ENCODE results near the gene AP3S1. TPM values are rescaled to one million over a fixed set of nuclear protein-coding genes. Genes with fewer than 3 reads are reported as not detected.
"Not testable (repeated sequence)": the region's sequence is repeated elsewhere in the genome, so short reads cannot be mapped to it uniquely, and the experiment has no call there.

The AP3S1 gene
- total RNA-seq, 2 experiments from 2014 or later = 57.1 to 66.2 TPM

- Mint-ChIP-seq H3K4me1 (peaks cover 16% of the 10 kb centered on the region), H3K27me3 (no peaks in the 10 kb centered on the region), H3K36me3 (peaks cover 26% of the 10 kb centered on the region), H3K27ac (peak overlapping the region; percentile 69), H3K9me3 (ENCODE audit: low read depth) (peaks cover 14% of the 10 kb centered on the region), H3K4me3 (peak overlapping the region; percentile 67)
- ATAC-seq (no peak), DNase-seq (no peak)
- CTCF ChIA-PET = no interaction called here
Measured at GRCh38 chr5:115857626-115858349, 16.1 kb downstream of the AP3S1 start.

DNA sequence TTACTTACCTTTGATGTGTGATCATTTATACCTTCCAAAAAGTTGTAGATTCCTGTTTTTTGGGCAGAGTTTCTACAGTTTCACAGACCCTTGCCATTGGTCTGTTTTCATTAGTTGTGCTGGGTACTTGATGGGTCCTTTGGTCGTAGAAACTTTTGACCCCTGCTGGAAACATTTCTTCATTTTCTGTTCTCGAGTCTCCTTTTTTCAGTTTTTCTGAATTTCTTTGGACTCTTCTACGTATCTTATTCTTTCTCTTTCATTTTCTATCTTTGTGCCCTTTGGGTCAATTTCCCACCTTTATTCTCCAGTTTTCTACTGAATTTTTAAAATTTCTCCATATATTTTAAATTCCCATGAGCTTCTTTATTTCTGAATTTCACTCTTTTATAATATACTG lies 16.7 kb downstream of the AP3S1 start:
- peaks cover 16% of the 10 kb centered on the region for H3K4me1 Mint-ChIP-seq
- CTCF ChIA-PET = interaction anchor here (1.3 kb wide), 1 partner anchor 15 kb away, joined by 4 read pairs; no protein-coding TSS in a partner anchor
- ATAC-seq (no peak), DNase-seq (no peak)
- peaks cover 9% of the 10 kb centered on the region for H3K9me3 Mint-ChIP-seq (ENCODE audit: low read depth)
- H3K27ac Mint-ChIP-seq = peak overlapping the region; percentile 69
- peak overlapping the region; percentile 67 for H3K4me3 Mint-ChIP-seq
- peaks cover 21% of the 10 kb centered on the region for H3K36me3 Mint-ChIP-seq
- no peaks in the 10 kb centered on the region for H3K27me3 Mint-ChIP-seq

- H3K4me3 Mint-ChIP-seq = no peak overlapping the region
- DNase-seq (no peak), ATAC-seq (no peak)
- H3K27ac Mint-ChIP-seq = no peak overlapping the region
- H3K27me3 Mint-ChIP-seq = no peaks in the 10 kb centered on the region
- CTCF ChIA-PET = interaction anchor here (1.3 to 1.6 kb wide), 2 partner anchors 14 to 16 kb away, joined by 4 to 5 read pairs; no protein-coding TSS in a partner anchor
- peaks cover 2% of the 10 kb centered on the region for H3K9me3 Mint-ChIP-seq (ENCODE audit: low read depth)
- H3K36me3 Mint-ChIP-seq = peaks cover 11% of the 10 kb centered on the region
- H3K4me1 Mint-ChIP-seq = peaks cover 16% of the 10 kb centered on the region
Measured at GRCh38 chr5:115859378-115859777, 17.6 kb downstream of the AP3S1 start.

GRCh38 chr5:115869256-115869795 lies 27.6 kb downstream of the AP3S1 start:
- no peaks in the 10 kb centered on the region for H3K9me3 Mint-ChIP-seq (ENCODE audit: low read depth)
- DNase-seq (no peak), ATAC-seq (no peak)
- no peak overlapping the region for H3K4me3 Mint-ChIP-seq
- peaks cover 3% of the 10 kb centered on the region for H3K4me1 Mint-ChIP-seq
- H3K27me3 Mint-ChIP-seq = no peaks in the 10 kb centered on the region
- H3K27ac Mint-ChIP-seq = no peak overlapping the region
- peaks cover 25% of the 10 kb centered on the region for H3K36me3 Mint-ChIP-seq
- CTCF ChIA-PET = no interaction called here

DNA sequence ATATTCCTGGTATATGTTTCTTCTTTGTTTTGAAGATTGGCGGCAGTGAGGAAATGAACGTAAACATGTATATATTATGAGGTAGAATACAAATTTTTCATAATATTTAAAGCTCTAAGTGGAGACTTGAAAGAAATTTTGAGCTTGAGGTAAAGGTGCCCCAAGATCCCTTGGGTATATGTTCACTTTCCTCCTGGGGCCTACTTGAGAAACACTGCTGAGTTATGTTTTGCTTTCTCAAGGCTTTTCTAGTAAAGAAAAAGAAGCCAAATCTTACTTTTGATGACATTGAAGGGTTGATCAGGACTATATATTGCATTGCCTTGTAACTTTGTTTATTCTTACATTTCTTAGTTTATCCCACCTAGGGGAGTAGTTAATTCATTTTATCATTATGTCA lies 30.7 kb downstream of the AP3S1 start:
- Mint-ChIP-seq H3K4me1 (peaks cover 3% of the 10 kb centered on the region), H3K27ac (no peak overlapping the region), H3K9me3 (ENCODE audit: low read depth) (no peaks in the 10 kb centered on the region), H3K36me3 (peaks cover 37% of the 10 kb centered on the region), H3K27me3 (no peaks in the 10 kb centered on the region), H3K4me3 (no peak overlapping the region)
- no peak for DNase-seq
- no peak for ATAC-seq
- CTCF ChIA-PET = no interaction called here

DNA sequence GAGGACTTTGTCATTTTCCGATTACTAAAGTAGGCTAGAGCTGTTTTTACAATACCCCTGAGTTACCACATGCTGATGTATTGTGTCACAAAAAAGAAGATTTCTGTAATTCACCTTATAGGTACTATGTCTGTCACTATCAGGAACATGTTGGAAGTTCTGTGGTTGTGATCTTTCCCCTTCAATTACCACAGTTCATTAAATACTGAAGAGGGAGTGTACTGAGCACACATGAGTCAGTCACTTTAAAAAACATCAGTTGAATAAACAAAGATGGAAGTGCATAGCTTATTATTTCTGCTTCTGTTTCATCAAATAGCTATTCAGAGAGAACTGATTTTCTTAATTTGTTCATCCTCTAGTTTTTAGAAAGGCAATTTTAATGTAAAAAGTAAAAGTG lies 31.7 kb downstream of the AP3S1 start:
- Mint-ChIP-seq H3K36me3 (peaks cover 46% of the 10 kb centered on the region), H3K9me3 (ENCODE audit: low read depth) (no peaks in the 10 kb centered on the region)

DNA sequence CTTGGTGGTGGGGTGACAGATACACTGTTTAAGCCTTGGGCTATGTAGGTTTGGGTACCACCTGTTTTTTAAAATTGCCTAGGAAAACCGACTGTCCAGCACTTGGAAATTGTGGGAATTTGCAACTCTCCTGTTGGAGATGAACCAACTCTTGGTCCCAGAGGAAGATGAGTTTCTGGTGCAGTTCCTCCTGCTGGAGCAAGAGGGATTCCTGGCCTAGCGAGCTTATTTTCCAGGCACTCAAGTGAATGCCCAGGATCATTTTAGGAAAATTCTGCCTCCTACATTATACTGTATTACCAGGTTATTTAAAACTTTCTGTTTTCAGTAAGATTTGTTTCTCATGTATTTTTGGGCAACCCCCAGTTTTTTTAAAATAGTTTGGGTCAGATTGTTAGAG lies 33.7 kb downstream of the AP3S1 start:
- DNase-seq = no peak
- ATAC-seq = no peak
- Mint-ChIP-seq H3K27me3 (no peaks in the 10 kb centered on the region), H3K27ac (no peak overlapping the region), H3K4me3 (no peak overlapping the region), H3K9me3 (ENCODE audit: low read depth) (no peaks in the 10 kb centered on the region), H3K36me3 (peaks cover 54% of the 10 kb centered on the region), H3K4me1 (peaks cover 3% of the 10 kb centered on the region)
- CTCF ChIA-PET = interaction anchor here (1.6 kb wide), 1 partner anchor 8 kb away, joined by 3 read pairs; no protein-coding TSS in a partner anchor

More for the DNA sequence above, 31.7 kb downstream of the AP3S1 start:
- DNase-seq = no peak
- ATAC-seq = no peak
- H3K4me1 Mint-ChIP-seq = peaks cover 3% of the 10 kb centered on the region
- CTCF ChIA-PET = no interaction called here
- no peak overlapping the region for H3K27ac Mint-ChIP-seq
- H3K4me3 Mint-ChIP-seq = no peak overlapping the region
- no peaks in the 10 kb centered on the region for H3K27me3 Mint-ChIP-seq

DNA sequence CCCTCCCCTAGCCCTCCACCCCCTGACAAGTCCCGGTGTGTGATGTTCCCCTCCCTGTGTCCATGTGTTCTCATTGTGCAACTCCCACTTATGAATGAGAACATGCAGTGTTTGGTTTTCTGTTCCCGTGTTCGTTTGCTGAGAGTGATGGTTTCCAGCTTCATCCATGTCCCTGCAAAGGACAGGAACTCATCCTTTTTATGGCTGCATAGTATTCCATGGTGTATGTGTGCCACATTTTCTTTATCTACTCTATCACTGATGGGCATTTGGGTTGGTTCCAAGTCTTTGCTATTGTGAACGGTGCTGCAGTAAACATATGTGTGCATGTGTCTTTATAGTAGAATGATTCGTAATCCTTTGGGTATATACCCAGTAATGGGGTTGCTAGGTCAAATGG lies 35.6 kb downstream of the AP3S1 start:
- ATAC-seq; DNase-seq; H3K9me3 Mint-ChIP-seq (ENCODE audit: low read depth); H3K4me1 Mint-ChIP-seq; H3K27me3 Mint-ChIP-seq; H3K4me3 Mint-ChIP-seq; H3K27ac Mint-ChIP-seq; CTCF ChIA-PET: not testable (repeated sequence)
- H3K36me3 Mint-ChIP-seq = peaks cover 55% of the 10 kb centered on the region

- H3K4me3 Mint-ChIP-seq; CTCF ChIA-PET; H3K4me1 Mint-ChIP-seq; ATAC-seq; H3K27ac Mint-ChIP-seq; H3K27me3 Mint-ChIP-seq; H3K9me3 Mint-ChIP-seq (ENCODE audit: low read depth); DNase-seq: not testable (repeated sequence)
- peaks cover 40% of the 10 kb centered on the region for H3K36me3 Mint-ChIP-seq
Measured at GRCh38 chr5:115882434-115882833, 40.7 kb downstream of the AP3S1 start.

- CTCF ChIA-PET = no interaction called here
- H3K36me3 Mint-ChIP-seq = peaks cover 28% of the 10 kb centered on the region
- no peak overlapping the region for H3K4me3 Mint-ChIP-seq
Measured at GRCh38 chr5:115884704-115885103, 43.0 kb downstream of the AP3S1 start.

GRCh38 chr5:115885208-115885607 lies 43.5 kb downstream of the AP3S1 start:
- H3K27me3 Mint-ChIP-seq; H3K27ac Mint-ChIP-seq; ATAC-seq; DNase-seq; H3K9me3 Mint-ChIP-seq (ENCODE audit: low read depth); H3K4me1 Mint-ChIP-seq; H3K4me3 Mint-ChIP-seq; CTCF ChIA-PET: not testable (repeated sequence)
- H3K36me3 Mint-ChIP-seq = peaks cover 23% of the 10 kb centered on the region

More at GRCh38 chr5:115884704-115885103, 43.0 kb downstream of the AP3S1 start:
- no peak for ATAC-seq
- Mint-ChIP-seq H3K27me3 (no peaks in the 10 kb centered on the region), H3K27ac (no peak overlapping the region), H3K9me3 (ENCODE audit: low read depth) (no peaks in the 10 kb centered on the region), H3K4me1 (no peaks in the 10 kb centered on the region)
- no peak for DNase-seq

DNA sequence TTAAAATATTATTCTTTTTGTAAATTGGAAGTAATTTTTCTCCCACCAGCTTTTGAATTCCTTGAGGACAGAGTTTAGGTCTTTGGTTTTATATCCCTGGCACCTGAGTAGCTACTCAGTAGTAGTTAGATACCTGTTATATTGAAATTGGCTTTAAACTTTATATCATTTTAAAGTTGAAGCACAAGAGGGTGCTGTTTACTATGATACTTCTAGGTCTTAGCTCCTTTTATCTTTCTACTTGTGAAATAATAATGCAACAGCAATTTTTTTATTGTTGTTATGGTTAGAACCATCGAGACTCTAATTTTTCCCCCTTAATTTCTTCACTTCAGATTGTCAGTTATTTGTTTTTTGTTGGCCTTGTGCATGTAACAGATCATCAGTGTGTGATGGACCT lies 46.3 kb downstream of the AP3S1 start:
- Mint-ChIP-seq H3K27me3 (no peaks in the 10 kb centered on the region), H3K36me3 (peaks cover 7% of the 10 kb centered on the region), H3K27ac (no peak overlapping the region), H3K9me3 (ENCODE audit: low read depth) (no peaks in the 10 kb centered on the region), H3K4me3 (no peak overlapping the region), H3K4me1 (no peaks in the 10 kb centered on the region)
- CTCF ChIA-PET = interaction anchor here (1.0 to 1.4 kb wide), 2 partner anchors 145 to 181 kb away, joined by 3 to 5 read pairs; no protein-coding TSS in a partner anchor
- DNase-seq (no peak), ATAC-seq (no peak)

GRCh38 chr5:115892021-115892420 lies 50.3 kb downstream of the AP3S1 start:
- Mint-ChIP-seq H3K27me3 (no peaks in the 10 kb centered on the region), H3K9me3 (ENCODE audit: low read depth) (no peaks in the 10 kb centered on the region), H3K36me3 (peaks cover 3% of the 10 kb centered on the region), H3K27ac (no peak overlapping the region), H3K4me3 (no peak overlapping the region), H3K4me1 (no peaks in the 10 kb centered on the region)
- DNase-seq (no peak), ATAC-seq (no peak)
- CTCF ChIA-PET = no interaction called here

GRCh38 chr5:115894342-115894741 lies 52.6 kb downstream of the AP3S1 start:
- Mint-ChIP-seq H3K4me1 (no peaks in the 10 kb centered on the region), H3K27ac (no peak overlapping the region), H3K27me3 (no peaks in the 10 kb centered on the region), H3K9me3 (ENCODE audit: low read depth) (no peaks in the 10 kb centered on the region), H3K4me3 (no peak overlapping the region), H3K36me3 (peaks cover 5% of the 10 kb centered on the region)
- DNase-seq (no peak), ATAC-seq (no peak)
- CTCF ChIA-PET = no interaction called here
